WTC11 (cell line): ENCODE measurements around the gene KCNMB4. TPM values are rescaled to one million over a fixed set of nuclear protein-coding genes. Genes with fewer than 3 reads are reported as not detected.

ENCODE experiments used
- ATAC-seq: fragments of 200-7000 bp; cut with Tn5 transposase; 2 replicates; pipeline ENCODE4 v1.10.0; 2021; ENCODE audit warnings: mild to moderate bottlenecking, moderate library complexity
- Bru-seq: library from RNA; stranded (reverse); fragments of 400-500 nt; gene quantifications from one replicate; lab custom pipeline; 2021; lab: Mats Ljungman, UMichigan
- CTCF ChIA-PET: fragments of 300-600 bp; sonication (Branson Sonifier 250); formaldehyde crosslinking; loops from one replicate; lab custom pipeline; 2021; ENCODE audit warnings: antibody characterized with exemption; lab: Charles Lee
- POLR2A ChIA-PET: fragments of 350-600 bp; sonication (Branson Sonifier 250); formaldehyde crosslinking; loops from one replicate; lab custom pipeline; 2021; ENCODE audit warnings: antibody characterized with exemption; lab: Charles Lee
- DNase-seq: peaks from one replicate; pipeline ENCODE4 v3.0.0; 2021; ENCODE audit warnings: low spot score
- H3K27ac Mint-ChIP-seq: 2 replicates; pipeline ENCODE4 v1.8.0; 2021; ENCODE audit warnings: mixed read lengths
- H3K27me3 Mint-ChIP-seq: 2 replicates; pipeline ENCODE4 v1.8.0; 2021; ENCODE audit warnings: low read depth, mild to moderate bottlenecking, moderate library complexity, mixed read lengths
- H3K36me3 Mint-ChIP-seq: 2 replicates; pipeline ENCODE4 v1.8.0; 2021; ENCODE audit warnings: mixed read lengths
- H3K4me1 Mint-ChIP-seq: 2 replicates; pipeline ENCODE4 v1.8.0; 2022; ENCODE audit warnings: mixed read lengths
- H3K4me3 Mint-ChIP-seq: 2 replicates; pipeline ENCODE4 v1.8.0; 2021; ENCODE audit warnings: mild to moderate bottlenecking, moderate library complexity, mixed read lengths
- H3K9me3 Mint-ChIP-seq: 2 replicates; pipeline ENCODE4 v1.8.0; 2021; ENCODE audit warnings: mixed read lengths
- CBFB ChIP-seq: sonication (generic); formaldehyde crosslinking; IDR thresholded peaks from 2 replicates; pipeline ENCODE4 v1.8.1; 2022; ENCODE audit warnings: mild to moderate bottlenecking, low read depth, missing genetic modification reagents
- CREM ChIP-seq: sonication (generic); formaldehyde crosslinking; IDR thresholded peaks from 2 replicates; pipeline ENCODE4 v1.8.1; 2022; ENCODE audit warnings: mild to moderate bottlenecking, missing genetic modification reagents, moderate library complexity
- ESRRA ChIP-seq: sonication (generic); formaldehyde crosslinking; IDR thresholded peaks from 2 replicates; pipeline ENCODE4 v1.8.1; 2022; ENCODE audit warnings: mild to moderate bottlenecking, missing genetic modification reagents, borderline replicate concordance
- GABPB1 ChIP-seq: sonication (generic); formaldehyde crosslinking; IDR thresholded peaks from 2 replicates; pipeline ENCODE4 v1.8.1; 2023; ENCODE audit warnings: mild to moderate bottlenecking, missing genetic modification reagents
- MYBL2 ChIP-seq: sonication (generic); formaldehyde crosslinking; IDR thresholded peaks from 2 replicates; pipeline ENCODE4 v1.8.1; 2023; ENCODE audit warnings: mild to moderate bottlenecking, moderate library complexity, missing genetic modification reagents
- SP1 ChIP-seq: sonication (generic); formaldehyde crosslinking; conservative IDR thresholded peaks from 2 replicates; pipeline ENCODE4 v1.8.1; 2022; ENCODE audit warnings: missing genetic modification reagents
- ZNF138 ChIP-seq: sonication (generic); formaldehyde crosslinking; conservative IDR thresholded peaks from 2 replicates; pipeline ENCODE4 v1.8.1; 2022; ENCODE audit warnings: mild to moderate bottlenecking, moderate library complexity, missing genetic modification reagents
- ZNF219 ChIP-seq: sonication (generic); formaldehyde crosslinking; IDR thresholded peaks from 2 replicates; pipeline ENCODE4 v1.8.0; 2023; ENCODE audit warnings: missing genetic modification reagents, mild to moderate bottlenecking, borderline replicate concordance
- ZNF423 ChIP-seq: fragments of 250-450 bp; sonication (Bioruptor Pico); IDR thresholded peaks from 2 replicates; pipeline ENCODE4 v2.1.2; 2022; ENCODE audit warnings: mild to moderate bottlenecking, moderate library complexity
- long read RNA-seq, 3 experiments: library from RNA in 1 of 3; library from capped mRNA in 1 of 3; library from polyadenylated mRNA in 1 of 3; unstranded in 2 of 3; stranded (forward) in 1 of 3; transcript quantifications; one replicate each; pipeline ENCODE4 v2.0.0, GENCODE V29; 2021
- total RNA-seq: library from RNA; stranded (reverse); gene quantifications from 3 replicates; pipeline ENCODE4 v1.2.3, GENCODE V29; 2021
- TF ChIP-seq, protein P1 (sequence below): sonication (generic); formaldehyde crosslinking; conservative IDR thresholded peaks from 2 replicates; pipeline ENCODE4 v1.8.1; 2023; ENCODE audit warnings: mild to moderate bottlenecking, low read depth, missing genetic modification reagents, moderate library complexity
- TF ChIP-seq, protein P2 (sequence below): fragments of 250-450 bp; sonication (Bioruptor Pico); IDR thresholded peaks from 2 replicates; pipeline ENCODE4 v1.9.0; 2021; ENCODE audit warnings: mild to moderate bottlenecking
- TF ChIP-seq, protein P3 (sequence below): sonication (generic); formaldehyde crosslinking; IDR thresholded peaks from 2 replicates; pipeline ENCODE4 v1.8.0; 2022; ENCODE audit warnings: missing genetic modification reagents
- TF ChIP-seq, protein P4 (sequence below): sonication (generic); formaldehyde crosslinking; IDR thresholded peaks from 2 replicates; pipeline ENCODE4 v1.8.0; 2023; ENCODE audit warnings: mild to moderate bottlenecking, missing genetic modification reagents
- TF ChIP-seq, protein P5 (sequence below): sonication (generic); formaldehyde crosslinking; IDR thresholded peaks from 2 replicates; pipeline ENCODE4 v1.8.1; 2023; ENCODE audit warnings: mild to moderate bottlenecking, moderate library complexity, missing genetic modification reagents
- TF ChIP-seq, protein P6 (sequence below): sonication (generic); formaldehyde crosslinking; IDR thresholded peaks from 2 replicates; pipeline ENCODE4 v1.8.1; 2022; ENCODE audit warnings: mild to moderate bottlenecking, moderate library complexity, missing genetic modification reagents

The KCNMB4 gene, protein sequence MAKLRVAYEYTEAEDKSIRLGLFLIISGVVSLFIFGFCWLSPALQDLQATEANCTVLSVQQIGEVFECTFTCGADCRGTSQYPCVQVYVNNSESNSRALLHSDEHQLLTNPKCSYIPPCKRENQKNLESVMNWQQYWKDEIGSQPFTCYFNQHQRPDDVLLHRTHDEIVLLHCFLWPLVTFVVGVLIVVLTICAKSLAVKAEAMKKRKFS
- total RNA-seq (21.5 to 23.3 TPM (median 21.5 TPM) in 3 replicates), Bru-seq, nascent RNA (percentile 90 among the genes with signal in this experiment)
- long read RNA-seq, experiment 1, full-length matches to known transcripts = 116 of 139 reads
- long read RNA-seq, experiment 1, partial matches to known transcripts = 5 of 139 reads
- long read RNA-seq, experiment 1, other reads (novel, unspliced or antisense) = 18 of 139 reads
- long read RNA-seq, experiment 2, full-length matches to known transcripts = 77 of 101 reads
- long read RNA-seq, experiment 2, partial matches to known transcripts = 1 of 101 reads
- long read RNA-seq, experiment 2, other reads (novel, unspliced or antisense) = 23 of 101 reads
- long read RNA-seq, experiment 3, full-length matches to known transcripts = 20 of 25 reads
- long read RNA-seq, experiment 3, partial matches to known transcripts = 0 of 25 reads
- long read RNA-seq, experiment 3, other reads (novel, unspliced or antisense) = 5 of 25 reads

DNA sequence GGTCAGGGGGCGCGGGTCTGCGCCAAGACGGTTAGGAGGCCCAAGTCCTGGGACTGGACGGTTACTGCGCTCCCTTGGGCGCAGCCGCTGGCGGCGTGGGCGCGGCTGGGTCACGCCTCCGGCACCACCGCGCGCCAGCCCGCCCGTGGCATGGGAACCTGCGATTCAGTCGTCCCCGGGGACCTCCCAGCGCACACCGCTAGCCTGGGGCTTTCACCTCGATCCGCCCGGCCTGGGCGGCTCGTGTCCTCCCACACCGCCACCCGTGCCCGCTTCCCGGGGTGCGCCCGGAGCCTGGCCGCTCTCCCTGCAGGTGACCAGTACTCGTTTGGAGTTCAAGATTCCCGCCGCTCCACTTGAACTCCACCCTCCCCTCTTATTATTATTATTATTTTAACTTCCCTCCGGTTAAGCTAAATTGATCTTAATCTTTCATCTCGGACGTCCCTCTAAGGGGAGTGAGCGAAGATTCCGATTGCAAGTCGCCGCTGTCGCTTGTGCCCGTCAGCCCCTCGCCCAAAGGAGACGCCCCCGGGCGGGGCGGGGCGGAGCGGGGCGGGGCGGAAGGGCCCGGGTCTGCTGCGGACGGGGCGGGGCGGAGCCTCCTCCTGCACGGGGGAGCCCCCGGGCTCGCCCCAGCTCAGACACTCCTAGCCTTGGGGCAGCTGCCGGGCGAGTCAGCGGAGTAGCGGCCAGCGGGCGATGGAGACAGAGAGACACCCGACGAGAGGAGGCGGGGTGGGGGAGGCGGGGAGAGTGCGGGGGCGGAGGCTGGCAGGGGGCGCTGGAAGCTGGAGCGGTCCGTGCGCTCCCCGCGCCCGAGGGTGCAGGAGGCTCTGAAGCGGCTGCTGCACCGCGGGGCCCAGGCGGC, at the start of gene KCNMB4:
Gene KCNMB4 (plus strand): TSS at position 643 of the 871 bp plus-strand sequence. CDS start 445 bp downstream, outside the sequence.
- H3K4me3 Mint-ChIP-seq = peak within 1 kb of the TSS; percentile 91
- CTCF ChIA-PET = interaction anchor here (0.5 to 1.3 kb wide), 7 partner anchors 52 to 486 kb away, joined by 3 to 7 read pairs (median 4); no protein-coding TSS in a partner anchor
- peaks cover 13% of the 10 kb centered on the region for H3K36me3 Mint-ChIP-seq
- H3K9me3 Mint-ChIP-seq = no peaks in the 10 kb centered on the region
- POLR2A ChIA-PET = interaction anchor here (1.0 to 2.2 kb wide), 3 partner anchors 10 to 122 kb away, joined by 3 to 12 read pairs (median 5); partner anchors contain the start of gene CNOT2
- ATAC-seq (peak; percentile 94), DNase-seq (peak; percentile 93)
- H3K27me3 Mint-ChIP-seq = peaks cover 3% of the 10 kb centered on the region; the same call in 1 of the 2 replicates
- H3K27ac Mint-ChIP-seq = peak within 1 kb of the TSS; percentile 72
- H3K4me1 Mint-ChIP-seq = peaks cover 30% of the 10 kb centered on the region
- 0 out of 2 replicates have a peak, but pooled peaks have one; percentile 10 for TF ChIP-seq ESRRA (CRISPR knock-in tag)
- TF ChIP-seq CBFB (CRISPR knock-in tag) = no peak
- TF ChIP-seq, protein P1, sequence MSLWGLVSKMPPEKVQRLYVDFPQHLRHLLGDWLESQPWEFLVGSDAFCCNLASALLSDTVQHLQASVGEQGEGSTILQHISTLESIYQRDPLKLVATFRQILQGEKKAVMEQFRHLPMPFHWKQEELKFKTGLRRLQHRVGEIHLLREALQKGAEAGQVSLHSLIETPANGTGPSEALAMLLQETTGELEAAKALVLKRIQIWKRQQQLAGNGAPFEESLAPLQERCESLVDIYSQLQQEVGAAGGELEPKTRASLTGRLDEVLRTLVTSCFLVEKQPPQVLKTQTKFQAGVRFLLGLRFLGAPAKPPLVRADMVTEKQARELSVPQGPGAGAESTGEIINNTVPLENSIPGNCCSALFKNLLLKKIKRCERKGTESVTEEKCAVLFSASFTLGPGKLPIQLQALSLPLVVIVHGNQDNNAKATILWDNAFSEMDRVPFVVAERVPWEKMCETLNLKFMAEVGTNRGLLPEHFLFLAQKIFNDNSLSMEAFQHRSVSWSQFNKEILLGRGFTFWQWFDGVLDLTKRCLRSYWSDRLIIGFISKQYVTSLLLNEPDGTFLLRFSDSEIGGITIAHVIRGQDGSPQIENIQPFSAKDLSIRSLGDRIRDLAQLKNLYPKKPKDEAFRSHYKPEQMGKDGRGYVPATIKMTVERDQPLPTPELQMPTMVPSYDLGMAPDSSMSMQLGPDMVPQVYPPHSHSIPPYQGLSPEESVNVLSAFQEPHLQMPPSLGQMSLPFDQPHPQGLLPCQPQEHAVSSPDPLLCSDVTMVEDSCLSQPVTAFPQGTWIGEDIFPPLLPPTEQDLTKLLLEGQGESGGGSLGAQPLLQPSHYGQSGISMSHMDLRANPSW (CRISPR knock-in tag) = no peak
- TF ChIP-seq ZNF138 (CRISPR knock-in tag) = 0 out of 2 replicates have a peak, but pooled peaks have one; percentile 32
- TF ChIP-seq, protein P2, sequence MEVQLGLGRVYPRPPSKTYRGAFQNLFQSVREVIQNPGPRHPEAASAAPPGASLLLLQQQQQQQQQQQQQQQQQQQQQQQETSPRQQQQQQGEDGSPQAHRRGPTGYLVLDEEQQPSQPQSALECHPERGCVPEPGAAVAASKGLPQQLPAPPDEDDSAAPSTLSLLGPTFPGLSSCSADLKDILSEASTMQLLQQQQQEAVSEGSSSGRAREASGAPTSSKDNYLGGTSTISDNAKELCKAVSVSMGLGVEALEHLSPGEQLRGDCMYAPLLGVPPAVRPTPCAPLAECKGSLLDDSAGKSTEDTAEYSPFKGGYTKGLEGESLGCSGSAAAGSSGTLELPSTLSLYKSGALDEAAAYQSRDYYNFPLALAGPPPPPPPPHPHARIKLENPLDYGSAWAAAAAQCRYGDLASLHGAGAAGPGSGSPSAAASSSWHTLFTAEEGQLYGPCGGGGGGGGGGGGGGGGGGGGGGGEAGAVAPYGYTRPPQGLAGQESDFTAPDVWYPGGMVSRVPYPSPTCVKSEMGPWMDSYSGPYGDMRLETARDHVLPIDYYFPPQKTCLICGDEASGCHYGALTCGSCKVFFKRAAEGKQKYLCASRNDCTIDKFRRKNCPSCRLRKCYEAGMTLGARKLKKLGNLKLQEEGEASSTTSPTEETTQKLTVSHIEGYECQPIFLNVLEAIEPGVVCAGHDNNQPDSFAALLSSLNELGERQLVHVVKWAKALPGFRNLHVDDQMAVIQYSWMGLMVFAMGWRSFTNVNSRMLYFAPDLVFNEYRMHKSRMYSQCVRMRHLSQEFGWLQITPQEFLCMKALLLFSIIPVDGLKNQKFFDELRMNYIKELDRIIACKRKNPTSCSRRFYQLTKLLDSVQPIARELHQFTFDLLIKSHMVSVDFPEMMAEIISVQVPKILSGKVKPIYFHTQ (CRISPR knock-in tag) = no peak
- TF ChIP-seq ZNF423 (CRISPR knock-in tag) = 0 out of 2 replicates have a peak, but pooled peaks have one; percentile 8
- peak; percentile 62; the same call in 1 of the 2 replicates for TF ChIP-seq SP1 (CRISPR knock-in tag)
- TF ChIP-seq, protein P3, sequence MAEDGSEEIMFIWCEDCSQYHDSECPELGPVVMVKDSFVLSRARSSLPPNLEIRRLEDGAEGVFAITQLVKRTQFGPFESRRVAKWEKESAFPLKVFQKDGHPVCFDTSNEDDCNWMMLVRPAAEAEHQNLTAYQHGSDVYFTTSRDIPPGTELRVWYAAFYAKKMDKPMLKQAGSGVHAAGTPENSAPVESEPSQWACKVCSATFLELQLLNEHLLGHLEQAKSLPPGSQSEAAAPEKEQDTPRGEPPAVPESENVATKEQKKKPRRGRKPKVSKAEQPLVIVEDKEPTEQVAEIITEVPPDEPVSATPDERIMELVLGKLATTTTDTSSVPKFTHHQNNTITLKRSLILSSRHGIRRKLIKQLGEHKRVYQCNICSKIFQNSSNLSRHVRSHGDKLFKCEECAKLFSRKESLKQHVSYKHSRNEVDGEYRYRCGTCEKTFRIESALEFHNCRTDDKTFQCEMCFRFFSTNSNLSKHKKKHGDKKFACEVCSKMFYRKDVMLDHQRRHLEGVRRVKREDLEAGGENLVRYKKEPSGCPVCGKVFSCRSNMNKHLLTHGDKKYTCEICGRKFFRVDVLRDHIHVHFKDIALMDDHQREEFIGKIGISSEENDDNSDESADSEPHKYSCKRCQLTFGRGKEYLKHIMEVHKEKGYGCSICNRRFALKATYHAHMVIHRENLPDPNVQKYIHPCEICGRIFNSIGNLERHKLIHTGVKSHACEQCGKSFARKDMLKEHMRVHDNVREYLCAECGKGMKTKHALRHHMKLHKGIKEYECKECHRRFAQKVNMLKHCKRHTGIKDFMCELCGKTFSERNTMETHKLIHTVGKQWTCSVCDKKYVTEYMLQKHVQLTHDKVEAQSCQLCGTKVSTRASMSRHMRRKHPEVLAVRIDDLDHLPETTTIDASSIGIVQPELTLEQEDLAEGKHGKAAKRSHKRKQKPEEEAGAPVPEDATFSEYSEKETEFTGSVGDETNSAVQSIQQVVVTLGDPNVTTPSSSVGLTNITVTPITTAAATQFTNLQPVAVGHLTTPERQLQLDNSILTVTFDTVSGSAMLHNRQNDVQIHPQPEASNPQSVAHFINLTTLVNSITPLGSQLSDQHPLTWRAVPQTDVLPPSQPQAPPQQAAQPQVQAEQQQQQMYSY = peak; percentile 55
- TF ChIP-seq ZNF219 (CRISPR knock-in tag) = no peak
- TF ChIP-seq, protein P4, sequence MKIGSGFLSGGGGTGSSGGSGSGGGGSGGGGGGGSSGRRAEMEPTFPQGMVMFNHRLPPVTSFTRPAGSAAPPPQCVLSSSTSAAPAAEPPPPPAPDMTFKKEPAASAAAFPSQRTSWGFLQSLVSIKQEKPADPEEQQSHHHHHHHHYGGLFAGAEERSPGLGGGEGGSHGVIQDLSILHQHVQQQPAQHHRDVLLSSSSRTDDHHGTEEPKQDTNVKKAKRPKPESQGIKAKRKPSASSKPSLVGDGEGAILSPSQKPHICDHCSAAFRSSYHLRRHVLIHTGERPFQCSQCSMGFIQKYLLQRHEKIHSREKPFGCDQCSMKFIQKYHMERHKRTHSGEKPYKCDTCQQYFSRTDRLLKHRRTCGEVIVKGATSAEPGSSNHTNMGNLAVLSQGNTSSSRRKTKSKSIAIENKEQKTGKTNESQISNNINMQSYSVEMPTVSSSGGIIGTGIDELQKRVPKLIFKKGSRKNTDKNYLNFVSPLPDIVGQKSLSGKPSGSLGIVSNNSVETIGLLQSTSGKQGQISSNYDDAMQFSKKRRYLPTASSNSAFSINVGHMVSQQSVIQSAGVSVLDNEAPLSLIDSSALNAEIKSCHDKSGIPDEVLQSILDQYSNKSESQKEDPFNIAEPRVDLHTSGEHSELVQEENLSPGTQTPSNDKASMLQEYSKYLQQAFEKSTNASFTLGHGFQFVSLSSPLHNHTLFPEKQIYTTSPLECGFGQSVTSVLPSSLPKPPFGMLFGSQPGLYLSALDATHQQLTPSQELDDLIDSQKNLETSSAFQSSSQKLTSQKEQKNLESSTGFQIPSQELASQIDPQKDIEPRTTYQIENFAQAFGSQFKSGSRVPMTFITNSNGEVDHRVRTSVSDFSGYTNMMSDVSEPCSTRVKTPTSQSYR (CRISPR knock-in tag) = 0 out of 2 replicates have a peak, but pooled peaks have one; percentile 22
- TF ChIP-seq GABPB1 (CRISPR knock-in tag) = no peak
- TF ChIP-seq, protein P5, sequence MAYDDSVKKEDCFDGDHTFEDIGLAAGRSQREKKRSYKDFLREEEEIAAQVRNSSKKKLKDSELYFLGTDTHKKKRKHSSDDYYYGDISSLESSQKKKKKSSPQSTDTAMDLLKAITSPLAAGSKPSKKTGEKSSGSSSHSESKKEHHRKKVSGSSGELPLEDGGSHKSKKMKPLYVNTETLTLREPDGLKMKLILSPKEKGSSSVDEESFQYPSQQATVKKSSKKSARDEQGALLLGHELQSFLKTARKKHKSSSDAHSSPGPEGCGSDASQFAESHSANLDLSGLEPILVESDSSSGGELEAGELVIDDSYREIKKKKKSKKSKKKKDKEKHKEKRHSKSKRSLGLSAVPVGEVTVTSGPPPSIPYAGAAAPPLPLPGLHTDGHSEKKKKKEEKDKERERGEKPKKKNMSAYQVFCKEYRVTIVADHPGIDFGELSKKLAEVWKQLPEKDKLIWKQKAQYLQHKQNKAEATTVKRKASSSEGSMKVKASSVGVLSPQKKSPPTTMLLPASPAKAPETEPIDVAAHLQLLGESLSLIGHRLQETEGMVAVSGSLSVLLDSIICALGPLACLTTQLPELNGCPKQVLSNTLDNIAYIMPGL (CRISPR knock-in tag) = peak; percentile 43; the same call in 1 of the 2 replicates
- TF ChIP-seq, protein P6, sequence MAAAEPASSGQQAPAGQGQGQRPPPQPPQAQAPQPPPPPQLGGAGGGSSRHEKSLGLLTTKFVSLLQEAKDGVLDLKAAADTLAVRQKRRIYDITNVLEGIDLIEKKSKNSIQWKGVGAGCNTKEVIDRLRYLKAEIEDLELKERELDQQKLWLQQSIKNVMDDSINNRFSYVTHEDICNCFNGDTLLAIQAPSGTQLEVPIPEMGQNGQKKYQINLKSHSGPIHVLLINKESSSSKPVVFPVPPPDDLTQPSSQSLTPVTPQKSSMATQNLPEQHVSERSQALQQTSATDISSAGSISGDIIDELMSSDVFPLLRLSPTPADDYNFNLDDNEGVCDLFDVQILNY (CRISPR knock-in tag) = no peak
- no peak for TF ChIP-seq CREM (CRISPR knock-in tag)
- TF ChIP-seq MYBL2 (CRISPR knock-in tag) = no peak
